Measurements from ENCODE around the gene APBB2.
"Not testable (repeated sequence)": the region's sequence is repeated elsewhere in the genome, so short reads cannot be mapped to it uniquely, and the experiment has no call there.

The APBB2 gene

DNA sequence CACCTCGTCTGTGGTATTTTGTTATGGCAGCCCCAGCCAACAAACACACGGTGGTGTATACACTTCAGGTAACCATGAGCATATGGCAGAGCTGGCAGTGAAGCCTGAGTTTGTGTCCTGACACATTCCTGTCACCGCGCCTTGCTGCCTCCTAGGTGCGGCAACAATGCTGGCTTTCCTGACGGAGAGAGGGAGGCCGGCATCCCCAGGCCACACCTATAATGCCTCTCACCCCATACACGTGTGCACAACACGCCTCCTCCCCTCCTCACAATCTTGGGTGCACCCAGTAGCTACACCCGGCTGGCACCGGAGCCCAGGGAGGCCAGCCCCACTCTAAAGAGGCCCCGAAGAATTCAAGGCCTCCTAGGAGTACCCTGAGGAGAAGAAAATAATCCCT lies 306.0 kb downstream of the APBB2 start:
- no peak for DNase-seq (ENCODE audit: low read depth in 2 of 2)

- no peak for DNase-seq (ENCODE audit: low read depth in 2 of 2)
These were observed 308.9 kb downstream of the APBB2 start for GRCh38 chr4:40905414-40905813.

- DNase-seq (ENCODE audit: low read depth in 2 of 2), result not testable (repeated sequence)
These were observed 313.8 kb downstream of the APBB2 start for GRCh38 chr4:40900531-40900930.

DNA sequence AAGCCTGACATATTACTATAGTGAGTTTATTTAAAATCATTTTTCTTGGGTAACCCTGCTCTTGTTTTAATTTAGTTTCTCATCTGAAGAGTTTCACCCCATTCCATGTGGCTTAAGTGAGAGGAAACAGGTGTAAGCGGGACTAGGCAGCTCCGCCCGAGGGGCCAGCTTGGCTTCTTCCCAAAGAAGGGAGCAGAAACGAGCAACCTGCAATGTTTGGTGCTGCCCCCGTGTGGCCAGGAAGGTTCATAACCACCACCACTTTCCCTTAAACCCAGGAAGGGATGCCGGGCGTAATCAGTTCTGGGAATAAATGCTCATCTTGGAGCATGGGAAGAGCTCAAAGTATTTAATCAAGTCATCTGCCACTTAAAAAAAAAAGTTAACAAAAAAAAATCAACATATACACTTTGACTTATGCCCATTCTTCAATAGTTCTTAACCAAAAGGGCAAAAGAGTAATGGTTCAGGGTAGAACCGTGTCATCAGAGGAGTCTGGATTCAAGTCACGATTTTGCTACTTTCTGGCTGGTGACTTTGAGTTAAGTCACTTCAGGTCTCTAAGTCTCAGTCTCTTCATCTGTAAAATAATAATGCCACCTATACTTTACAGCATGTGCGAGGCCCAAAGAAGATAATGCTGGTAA lies 316.7 kb downstream of the APBB2 start:
- DNase-seq (ENCODE audit: low read depth in 2 of 2), result peak in 1 of 2 experiments; percentile 19

DNA sequence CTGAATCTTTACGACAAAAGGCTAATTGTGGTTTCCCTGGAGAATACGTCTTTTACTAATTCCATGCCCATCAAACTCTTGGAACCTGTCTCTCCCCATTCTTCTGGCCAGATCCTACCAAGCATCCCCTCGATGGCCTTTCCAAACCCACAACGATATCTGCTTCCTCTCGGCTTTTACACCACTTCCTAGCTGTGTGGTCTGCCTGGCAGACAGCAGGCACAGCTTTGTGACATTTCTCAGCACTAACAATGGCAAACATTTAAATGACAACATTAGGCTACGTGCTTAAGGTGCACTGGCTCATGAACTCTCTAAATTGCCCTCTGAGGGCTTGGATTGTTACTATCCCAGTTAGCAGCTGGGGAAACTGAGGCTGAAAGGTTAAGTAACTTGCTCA lies 323.6 kb downstream of the APBB2 start:
- DNase-seq (ENCODE audit: low read depth in 2 of 2), result no peak

- DNase-seq (ENCODE audit: low read depth in 2 of 2), result no peak
These were observed 324.1 kb downstream of the APBB2 start for GRCh38 chr4:40890199-40890598.

GRCh38 chr4:40888933-40889332 lies 325.4 kb downstream of the APBB2 start:
- DNase-seq (ENCODE audit: low read depth in 2 of 2), result no peak

GRCh38 chr4:40887764-40888131 lies 326.6 kb downstream of the APBB2 start:
- DNase-seq (ENCODE audit: low read depth in 2 of 2), result peak; percentile 76 to 87

DNA sequence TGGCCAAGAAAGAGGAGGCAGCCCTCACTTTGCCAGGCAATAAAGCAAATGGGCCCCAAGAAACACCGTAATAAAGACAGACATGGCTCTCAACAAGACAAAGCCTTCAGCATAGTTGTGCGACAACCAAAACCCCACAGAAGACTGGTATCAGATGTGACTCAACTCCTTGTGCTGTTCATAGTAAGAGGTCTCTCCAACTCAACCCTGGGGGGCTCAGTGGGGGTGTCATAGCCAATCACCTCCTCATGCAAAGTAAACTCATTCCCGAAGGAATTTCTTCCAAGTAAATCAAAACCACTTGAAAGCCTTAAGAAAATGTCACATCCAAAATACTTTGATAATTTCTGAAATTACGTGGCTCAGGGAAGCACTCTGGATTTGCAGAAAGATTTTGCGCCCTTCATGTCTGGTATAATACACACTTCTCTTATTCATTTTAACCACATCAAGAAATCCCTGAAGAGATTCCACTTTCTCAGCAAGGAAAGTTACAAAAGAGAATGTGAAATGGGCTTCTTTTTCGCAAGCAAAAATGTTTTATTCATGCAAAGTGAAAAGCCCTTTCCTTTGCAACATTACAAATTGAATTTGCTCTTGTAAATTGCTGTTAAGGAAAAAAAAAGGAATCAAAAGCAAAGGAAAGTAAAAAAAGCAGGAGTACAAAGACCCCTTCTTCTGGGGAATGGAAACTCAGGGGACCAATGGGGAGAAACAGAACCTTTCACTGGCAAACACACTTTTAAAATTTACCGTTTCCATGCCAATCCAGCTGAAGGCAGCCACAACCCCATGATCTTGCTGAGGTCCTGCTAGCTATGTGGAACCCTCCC lies 327.2 kb downstream of the APBB2 start:
- DNase-seq (ENCODE audit: low read depth in 2 of 2), result no peak

DNA sequence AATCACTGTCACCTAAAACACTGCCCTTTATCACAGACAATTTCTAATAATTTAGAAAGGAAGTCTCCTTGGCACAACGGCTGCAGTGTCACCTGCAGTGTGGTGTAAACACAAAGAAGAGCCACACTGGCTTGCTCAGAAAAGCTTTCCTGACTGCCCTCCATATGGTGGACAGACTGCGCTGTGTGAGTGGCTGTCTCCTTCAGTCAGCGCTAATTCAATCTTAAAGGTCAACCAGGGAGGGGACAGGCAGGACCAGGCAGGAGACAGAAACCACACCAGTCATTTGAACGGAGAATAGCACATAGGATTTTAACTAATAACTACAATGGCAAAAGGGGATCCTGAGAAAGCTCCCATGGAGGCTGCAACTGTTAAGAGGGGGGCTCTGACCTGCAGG lies 332.5 kb downstream of the APBB2 start:
- no peak for DNase-seq (ENCODE audit: low read depth in 2 of 2)

GRCh38 chr4:40881096-40881495 lies 333.2 kb downstream of the APBB2 start:
- DNase-seq (ENCODE audit: low read depth in 2 of 2), result no peak

DNA sequence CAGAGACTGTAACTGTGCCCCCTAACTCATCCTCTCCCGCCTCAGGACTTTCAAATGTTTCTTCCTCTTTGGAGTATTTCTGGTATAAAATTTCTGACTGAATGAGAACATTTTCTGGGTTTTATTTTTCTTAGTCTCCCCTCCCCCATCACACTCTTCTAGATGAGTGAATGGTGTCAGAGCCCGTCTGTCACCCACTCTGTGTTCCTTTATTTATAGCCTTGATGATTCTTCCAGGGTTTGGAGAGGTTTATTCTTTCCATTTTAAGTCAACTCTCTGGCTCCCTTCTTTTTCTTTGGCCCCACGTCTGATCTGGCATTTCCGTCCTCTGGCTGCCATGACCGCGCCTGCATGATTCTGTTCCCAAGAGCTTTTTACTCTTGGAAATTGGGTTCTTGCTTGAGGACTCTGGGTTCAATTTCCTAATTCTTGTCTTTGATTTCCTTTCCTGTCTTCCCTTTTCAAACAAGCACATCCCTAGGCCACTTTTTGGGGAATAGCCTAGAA lies 335.7 kb downstream of the APBB2 start:
- no peak for DNase-seq (ENCODE audit: low read depth in 2 of 2)

- no peak for DNase-seq (ENCODE audit: low read depth in 2 of 2)
These were observed 337.3 kb downstream of the APBB2 start for GRCh38 chr4:40877081-40877480.

DNA sequence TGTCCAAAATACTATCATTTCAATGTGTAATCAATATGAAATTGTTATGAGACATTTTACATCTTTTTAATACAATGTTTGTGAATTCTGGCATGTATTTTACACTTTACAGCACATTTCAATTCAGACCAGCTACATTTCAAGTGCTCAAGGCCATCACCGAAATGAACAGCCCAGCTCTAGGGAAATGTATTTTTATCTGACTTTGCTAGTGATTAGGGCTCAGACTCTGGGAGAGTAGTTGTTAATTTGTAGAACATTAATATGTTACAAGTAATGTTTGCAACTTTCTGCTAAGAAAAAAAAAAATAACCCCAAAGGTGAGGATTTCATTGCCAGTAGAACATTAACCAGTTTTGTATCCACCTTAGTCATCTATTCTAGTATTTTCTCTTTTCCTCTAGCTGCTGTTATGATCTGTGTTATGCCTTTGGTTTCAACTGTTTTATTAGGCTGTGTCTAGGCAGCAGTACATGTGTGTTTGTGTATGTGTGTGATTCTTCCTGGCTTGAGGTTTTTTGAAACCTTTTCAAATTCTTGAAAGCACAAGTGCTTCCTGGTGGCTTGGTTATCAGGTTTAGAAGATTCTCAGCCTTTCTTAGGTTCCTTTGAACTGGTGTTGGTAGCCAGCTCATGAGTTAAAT lies 338.7 kb downstream of the APBB2 start:
- DNase-seq (ENCODE audit: low read depth in 2 of 2), result no peak

DNA sequence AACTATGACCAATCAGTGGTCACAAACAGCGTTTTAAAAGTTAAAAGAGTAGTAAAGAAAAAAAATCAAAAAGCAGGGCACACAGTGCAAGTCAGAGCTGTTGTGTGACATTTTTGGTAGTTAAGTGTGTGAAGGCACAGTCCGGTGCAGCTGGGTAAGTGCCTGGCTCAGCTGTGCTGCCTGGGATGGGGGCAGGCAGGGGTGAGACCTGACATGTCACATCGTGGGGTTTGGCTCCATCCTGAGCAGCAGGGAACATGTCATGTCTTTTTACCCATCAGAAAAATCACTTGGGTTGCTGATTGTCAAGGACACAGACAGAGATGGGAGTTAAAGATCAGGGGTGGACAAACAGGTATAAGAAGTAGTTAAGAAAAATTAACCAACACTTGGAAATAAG lies 339.4 kb downstream of the APBB2 start:
- DNase-seq (ENCODE audit: low read depth in 2 of 2), result no peak

GRCh38 chr4:40874331-40874730 lies 340.0 kb downstream of the APBB2 start:
- DNase-seq (ENCODE audit: low read depth in 2 of 2), result no peak

DNA sequence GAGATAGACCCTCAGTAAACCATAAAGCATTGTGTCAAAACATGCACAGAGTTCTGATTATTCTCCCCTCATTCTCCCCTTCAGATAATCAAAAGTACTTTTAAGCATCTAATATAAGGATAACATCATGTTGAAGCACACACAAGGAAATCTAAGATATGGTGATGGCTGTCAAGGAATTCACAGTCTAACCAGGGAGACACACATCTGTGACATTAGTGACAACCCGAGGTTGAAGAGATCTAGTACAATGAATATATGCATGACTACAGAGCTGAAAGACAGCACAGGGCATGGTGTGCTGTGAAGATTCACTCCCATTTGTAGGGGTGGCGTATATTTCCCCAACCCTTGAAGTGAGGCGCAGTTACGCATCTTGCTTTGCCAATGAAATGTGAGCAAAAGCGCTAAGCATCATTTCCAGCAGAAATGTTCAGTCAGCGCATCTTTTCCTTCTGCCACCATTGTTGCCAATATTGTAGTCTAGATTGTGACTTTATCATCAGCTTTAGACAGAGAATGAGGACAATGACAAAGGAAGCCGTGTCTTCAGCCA lies 342.6 kb downstream of the APBB2 start:
- no peak for DNase-seq (ENCODE audit: low read depth in 2 of 2)

DNA sequence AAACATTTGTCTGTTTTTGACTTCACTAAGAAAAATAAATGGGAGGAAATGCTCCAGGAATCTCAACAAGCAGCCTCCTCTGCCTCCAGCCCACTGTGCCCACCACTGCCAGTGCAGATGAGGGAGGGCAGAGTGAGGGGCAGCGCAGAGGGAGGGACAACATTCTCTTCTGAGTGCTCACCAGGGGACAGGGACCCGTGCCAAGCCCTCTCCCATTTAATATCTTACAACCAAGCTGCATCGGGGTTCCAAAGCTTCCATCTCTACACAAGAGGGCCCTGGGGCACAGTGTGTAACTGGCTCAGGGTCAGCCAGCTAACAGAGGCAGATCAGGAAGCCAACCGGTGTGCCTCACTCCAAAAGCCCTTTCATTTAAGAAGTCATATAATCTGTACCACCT lies 344.2 kb downstream of the APBB2 start:
- DNase-seq (ENCODE audit: low read depth in 2 of 2), result no peak

DNA sequence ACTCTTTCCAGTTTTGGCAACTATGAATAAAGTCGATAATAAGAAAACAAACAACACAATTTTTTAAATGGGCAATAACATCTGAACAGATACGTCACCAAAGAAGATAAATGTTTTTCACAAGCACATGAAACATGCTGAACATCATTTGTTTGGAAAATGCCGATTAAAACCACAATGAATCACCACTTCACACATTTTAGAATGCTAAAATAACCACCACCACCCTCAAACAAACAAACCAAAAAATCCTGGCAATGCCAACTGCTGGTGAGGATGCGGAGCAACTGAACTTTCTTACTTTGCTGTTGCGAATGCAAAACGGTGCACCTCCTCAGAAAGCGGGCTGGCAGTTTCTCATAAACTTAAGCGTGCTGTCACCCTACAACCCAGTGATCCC lies 348.6 kb downstream of the APBB2 start:
- no peak for DNase-seq (ENCODE audit: low read depth in 2 of 2)

GRCh38 chr4:40864531-40864930 lies 349.8 kb downstream of the APBB2 start:
- DNase-seq (ENCODE audit: low read depth in 2 of 2), result no peak

DNA sequence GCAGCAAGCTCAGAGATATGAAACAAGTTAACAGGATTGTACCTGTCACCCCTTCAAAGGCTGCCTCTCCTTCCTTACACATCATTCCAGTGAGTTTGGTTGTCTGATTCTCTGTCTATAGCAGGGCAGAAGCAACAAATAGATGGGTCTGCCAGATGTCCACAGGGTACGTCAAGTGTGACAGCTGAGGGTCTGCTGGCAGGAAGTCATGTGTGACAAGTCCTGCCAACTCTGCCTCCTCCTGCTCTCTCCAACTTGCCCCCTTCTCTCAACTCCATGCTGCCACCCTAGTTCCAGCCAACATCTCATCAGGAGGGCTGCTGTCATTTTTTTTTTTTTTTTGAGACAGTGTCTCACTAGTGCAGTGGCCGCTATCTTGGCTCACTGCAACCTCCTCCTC lies 355.4 kb downstream of the APBB2 start:
- no peak for DNase-seq (ENCODE audit: low read depth in 2 of 2)

DNA sequence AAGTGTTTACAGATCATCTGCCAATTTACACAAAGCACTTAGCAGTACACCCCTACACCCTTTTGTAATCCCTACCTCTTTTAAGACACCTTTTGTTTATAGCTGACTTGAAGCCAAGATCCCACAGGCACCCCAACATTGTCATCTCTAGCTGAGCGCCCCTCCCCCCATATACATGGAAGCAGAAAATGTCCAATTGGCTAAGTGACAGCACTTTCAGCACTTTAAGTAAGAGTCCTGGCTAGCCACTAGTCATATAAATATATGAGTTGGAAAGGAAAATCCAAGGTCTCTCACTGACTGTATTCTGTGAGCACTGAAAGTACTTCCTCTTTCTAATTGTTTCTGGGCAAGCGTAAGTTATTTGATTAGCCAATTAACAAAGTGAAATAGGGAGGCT lies 356.4 kb downstream of the APBB2 start:
- no peak for DNase-seq (ENCODE audit: low read depth in 2 of 2)

Data from fibroblast of skin of left biceps (primary cell).